OCI-LY7 (cell line): Measurements from ENCODE around the gene CARD14. TPM values are rescaled to one million over a fixed set of nuclear protein-coding genes. Genes with fewer than 3 reads are reported as not detected.

Source experiments
- BruUV-seq: library from RNA; stranded (reverse); fragments of 400-500 nt; replicated peaks from 2 replicates; lab custom pipeline; 2021; lab: Mats Ljungman, UMichigan
- CTCF ChIA-PET: fragments of 300-600 bp; sonication (Branson Sonifier 250); formaldehyde crosslinking; loops from one replicate; lab custom pipeline; 2022; ENCODE audit warnings: antibody characterized with exemption; ENCODE audit not compliant: unreplicated experiment; lab: Charles Lee
- POLR2A ChIA-PET: fragments of 300-600 bp; sonication (Branson Sonifier 250); formaldehyde crosslinking; loops from one replicate; lab custom pipeline; 2022; ENCODE audit warnings: antibody characterized with exemption; lab: Charles Lee
- DNase-seq: peaks from one replicate; pipeline ENCODE4 v3.0.0-alpha.2; 2015; ENCODE audit warnings: low spot score
- H2AFZ ChIP-seq: fragments of 200-600 bp; sonication (generic), shearing (Covaris generic); 2 replicates; pipeline ENCODE4 v1.6.1; 2014; ENCODE audit warnings: mild to moderate bottlenecking, antibody characterized with exemption, low read length, moderate library complexity
- H3K27ac ChIP-seq: fragments of 200-600 bp; sonication (generic); 2 replicates; pipeline ENCODE4 v1.5.1; 2014; ENCODE audit warnings: mixed run types, low read depth, mild to moderate bottlenecking, moderate library complexity, low read length, inconsistent platforms; ENCODE audit not compliant: poor library complexity, severe bottlenecking
- H3K36me3 ChIP-seq: fragments of 200-600 bp; sonication (generic); 2 replicates; pipeline ENCODE4 v1.6.1; 2014; ENCODE audit warnings: mild to moderate bottlenecking, antibody characterized with exemption, low read length, moderate library complexity, mixed read lengths; ENCODE audit not compliant: insufficient read depth
- H3K4me1 ChIP-seq: fragments of 200-600 bp; sonication (generic); 2 replicates; pipeline ENCODE4 v1.5.1; 2014; ENCODE audit warnings: mild to moderate bottlenecking, low read length; ENCODE audit not compliant: insufficient read depth, poor library complexity, severe bottlenecking
- H3K4me2 ChIP-seq: fragments of 200-600 bp; sonication (generic); 2 replicates; pipeline ENCODE4 v1.6.1; 2014; ENCODE audit warnings: mild to moderate bottlenecking, low read length
- H3K4me3 ChIP-seq: fragments of 200-600 bp; sonication (generic); 2 replicates; pipeline ENCODE4 v1.5.1; 2014; ENCODE audit warnings: mild to moderate bottlenecking, low read depth, low read length; ENCODE audit not compliant: poor library complexity, severe bottlenecking
- H3K79me2 ChIP-seq: fragments of 200-600 bp; sonication (generic); 2 replicates; pipeline ENCODE4 v1.6.1; 2016; ENCODE audit warnings: low read depth, mild to moderate bottlenecking, low read length, moderate library complexity, mixed read lengths; ENCODE audit not compliant: insufficient read depth
- H3K9me2 ChIP-seq: fragments of 200-600 bp; sonication (generic); 2 replicates; pipeline ENCODE4 v1.6.1; 2016; ENCODE audit warnings: mild to moderate bottlenecking, low read length, mixed read lengths; ENCODE audit not compliant: insufficient read depth
- H3K9me3 ChIP-seq: fragments of 200-600 bp; sonication (generic); 2 replicates; pipeline ENCODE4 v1.6.1; 2014; ENCODE audit warnings: mild to moderate bottlenecking, mixed run types, low read length, mixed read lengths
- H4K20me1 ChIP-seq: fragments of 200-600 bp; sonication (generic); 2 replicates; pipeline ENCODE4 v1.6.1; 2014; ENCODE audit warnings: mild to moderate bottlenecking, antibody characterized with exemption, low read length, moderate library complexity, mixed read lengths; ENCODE audit not compliant: insufficient read depth
- EZH2phosphoT487 ChIP-seq: fragments of 200-600 bp; sonication (generic); IDR thresholded peaks from 2 replicates; pipeline ENCODE4 v1.6.1; 2018; ENCODE audit warnings: low read depth, borderline replicate concordance, mild to moderate bottlenecking, mixed run types, antibody characterized with exemption, low read length, moderate library complexity, mixed read lengths
- intact Hi-C: fragments of 100-400 bp; cut with micrococcal nuclease; formaldehyde crosslinking; loops from one replicate; pipeline ENCODE4 v1.10.0; 2022; ENCODE audit not compliant: unreplicated experiment
- total RNA-seq, 2 experiments: library from RNA; depleted of rRNA in 1 of 2; stranded (reverse); fragments of >200 nt in 1 of 2; shearing (Covaris generic) in 1 of 2; gene quantifications; 2 replicates each; pipeline ENCODE4 v1.2.3, GENCODE V29; 2014 to 2022
- TF ChIP-seq, protein P1 (sequence below): fragments of 200-600 bp; sonication (generic); conservative IDR thresholded peaks from 2 replicates; pipeline ENCODE4 v1.5.1; 2014; ENCODE audit warnings: mild to moderate bottlenecking, antibody characterized with exemption, low read length, moderate library complexity, mixed read lengths

The CARD14 gene
- total RNA-seq, 2 experiments from 2014 or later: not detected

DNA sequence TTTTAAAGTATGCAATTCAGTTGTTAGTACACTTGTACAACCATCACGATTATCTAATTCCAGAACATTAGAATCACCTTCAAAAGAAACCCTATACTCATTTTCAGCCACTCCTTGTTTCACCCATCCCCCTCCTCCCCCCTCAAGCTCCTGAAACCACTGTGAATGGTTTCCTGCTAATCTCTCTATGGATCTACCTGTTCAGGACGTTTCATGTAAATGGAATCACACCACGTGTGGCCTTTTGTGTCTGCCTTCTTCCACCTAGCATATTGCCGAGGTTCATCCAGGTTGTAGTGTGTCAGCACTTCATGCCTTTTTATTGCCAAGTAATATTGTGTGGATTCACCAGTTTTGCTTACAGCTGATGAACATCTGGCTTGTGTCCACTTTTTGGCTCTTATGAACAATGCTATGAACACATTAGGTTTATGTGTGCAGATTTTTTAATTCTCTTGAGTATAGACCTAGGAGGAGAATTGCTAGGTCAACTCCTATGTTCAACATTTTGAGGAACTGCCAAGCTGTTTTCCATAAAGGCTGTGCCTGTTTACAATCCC is 40.7 kb upstream of the CARD14 start:
- intact Hi-C loops: no loop called here
- Histone ChIP-seq H3K4me2 (no peak overlapping the region), H3K9me3 (no peaks in the 10 kb centered on the region), H3K36me3 (peaks cover 21% of the 10 kb centered on the region), H2AFZ (no peak overlapping the region), H3K9me2 (no peaks in the 10 kb centered on the region), H3K27ac (no peak overlapping the region), H3K79me2 (no peaks in the 10 kb centered on the region), H3K4me3 (no peak overlapping the region), H4K20me1 (peaks cover 5% of the 10 kb centered on the region; the same call in 1 of the 2 replicates), H3K4me1 (no peaks in the 10 kb centered on the region)
- BruUV-seq: no TSS peak
- ChIA-PET CTCF (interaction anchor here (0.6 kb wide), 1 partner anchor 37 kb away, joined by 4 read pairs; no protein-coding TSS in a partner anchor), POLR2A (interaction anchor here (0.6 to 0.7 kb wide), 2 partner anchors 390 to 861 kb away, joined by 3 read pairs; no protein-coding TSS in a partner anchor)
- no peak for DNase-seq
- TF ChIP-seq, protein P1, sequence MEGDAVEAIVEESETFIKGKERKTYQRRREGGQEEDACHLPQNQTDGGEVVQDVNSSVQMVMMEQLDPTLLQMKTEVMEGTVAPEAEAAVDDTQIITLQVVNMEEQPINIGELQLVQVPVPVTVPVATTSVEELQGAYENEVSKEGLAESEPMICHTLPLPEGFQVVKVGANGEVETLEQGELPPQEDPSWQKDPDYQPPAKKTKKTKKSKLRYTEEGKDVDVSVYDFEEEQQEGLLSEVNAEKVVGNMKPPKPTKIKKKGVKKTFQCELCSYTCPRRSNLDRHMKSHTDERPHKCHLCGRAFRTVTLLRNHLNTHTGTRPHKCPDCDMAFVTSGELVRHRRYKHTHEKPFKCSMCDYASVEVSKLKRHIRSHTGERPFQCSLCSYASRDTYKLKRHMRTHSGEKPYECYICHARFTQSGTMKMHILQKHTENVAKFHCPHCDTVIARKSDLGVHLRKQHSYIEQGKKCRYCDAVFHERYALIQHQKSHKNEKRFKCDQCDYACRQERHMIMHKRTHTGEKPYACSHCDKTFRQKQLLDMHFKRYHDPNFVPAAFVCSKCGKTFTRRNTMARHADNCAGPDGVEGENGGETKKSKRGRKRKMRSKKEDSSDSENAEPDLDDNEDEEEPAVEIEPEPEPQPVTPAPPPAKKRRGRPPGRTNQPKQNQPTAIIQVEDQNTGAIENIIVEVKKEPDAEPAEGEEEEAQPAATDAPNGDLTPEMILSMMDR: no peak
- TF ChIP-seq EZH2phosphoT487: no peak

DNA sequence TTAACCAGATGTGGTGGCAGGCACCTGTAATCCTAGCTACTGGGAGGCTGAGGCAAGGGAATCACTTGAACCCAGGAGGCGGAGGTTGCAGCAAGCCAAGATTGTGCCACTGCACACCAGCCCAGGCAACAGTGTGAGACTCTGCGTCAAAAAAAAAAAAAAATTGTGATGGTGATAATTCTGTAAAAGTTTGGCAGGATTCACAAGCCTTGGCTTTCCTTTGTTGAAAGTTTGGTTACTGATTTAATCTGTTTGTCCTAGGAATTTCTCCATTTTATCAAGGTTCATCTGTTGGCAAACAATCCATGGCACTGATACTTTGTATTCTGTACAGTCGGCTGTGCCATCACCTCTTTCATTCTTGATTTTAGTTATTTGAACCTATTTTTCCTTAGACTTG is 38.8 kb upstream of the CARD14 start:
- no peak overlapping the region for H3K27ac ChIP-seq
- H2AFZ ChIP-seq: no peak overlapping the region
- peaks cover 40% of the 10 kb centered on the region for H3K36me3 ChIP-seq
- H3K79me2 ChIP-seq: no peaks in the 10 kb centered on the region
- intact Hi-C loops: no loop called here
- no peaks in the 10 kb centered on the region for H3K9me3 ChIP-seq
- H3K4me2 ChIP-seq: no peak overlapping the region
- CTCF ChIA-PET: no interaction called here
- no peaks in the 10 kb centered on the region for H3K4me1 ChIP-seq
- H4K20me1 ChIP-seq: peaks cover 5% of the 10 kb centered on the region; the same call in 1 of the 2 replicates
- POLR2A ChIA-PET: no interaction called here
- no TSS peak for BruUV-seq
- no peak overlapping the region for H3K4me3 ChIP-seq
- no peak for TF ChIP-seq EZH2phosphoT487
- TF ChIP-seq, protein P1: no peak
- no peaks in the 10 kb centered on the region for H3K9me2 ChIP-seq
- DNase-seq: no peak
